Cardiac muscle cell (in vitro differentiated cells and primary cell): ENCODE measurements around the gene RARG. TPM values are rescaled to one million over a fixed set of nuclear protein-coding genes. Genes with fewer than 3 reads are reported as not detected.

Experiments
- DNase-seq, 2 donors: peaks; one replicate each; pipeline versions ENCODE4 v3.0.0 to v3.0.0-alpha.2; 2010 to 2017; ENCODE audit warnings: low read depth in 1 of 2, low spot score in 1 of 2
- H3K27ac ChIP-seq: fragments of 200-600 bp; sonication (generic); 2 replicates; pipeline ENCODE4 v1.5.1; 2016
- H3K27me3 ChIP-seq: fragments of 200-600 bp; sonication (generic); 2 replicates; pipeline ENCODE4 v1.6.0; 2016; ENCODE audit warnings: control low read depth
- H3K36me3 ChIP-seq: fragments of 200-600 bp; sonication (generic); 2 replicates; pipeline ENCODE4 v1.5.1; 2016; ENCODE audit warnings: control low read depth
- H3K4me1 ChIP-seq: fragments of 200-600 bp; sonication (generic); 2 replicates; pipeline ENCODE4 v1.8.1; 2017; ENCODE audit warnings: low read depth, mild to moderate bottlenecking, mixed run types
- H3K4me3 ChIP-seq: fragments of 200-600 bp; sonication (generic); 2 replicates; pipeline ENCODE4 v1.5.1; 2016; ENCODE audit warnings: mild to moderate bottlenecking
- H3K9me3 ChIP-seq: fragments of 200-600 bp; sonication (generic); 2 replicates; pipeline ENCODE4 v1.5.1; 2017; ENCODE audit warnings: low read depth, mild to moderate bottlenecking, control low read depth
- polyA plus RNA-seq: library from polyadenylated mRNA; unstranded; fragments of >200 nt; fragmentation: Nextera tagmentation; extraction: Ambion mirVana; gene quantifications from 2 replicates; pipeline ENCODE4 v1.2.1, GENCODE V29; 2016
- total RNA-seq: library from RNA; depleted of rRNA; stranded (reverse); fragments of >200 nt; gene quantifications from 2 replicates; pipeline ENCODE4 v1.2.3, GENCODE V29; 2016
- TF ChIP-seq, protein P1 (sequence below): IDR thresholded peaks from 2 replicates; pipeline ENCODE4 v1.5.1; 2012; ENCODE audit warnings: low read depth, mild to moderate bottlenecking, low read length

The RARG gene
- total and polyA plus RNA-seq, 2 experiments from 2014 or later = 13.0 to 30.4 TPM

DNA sequence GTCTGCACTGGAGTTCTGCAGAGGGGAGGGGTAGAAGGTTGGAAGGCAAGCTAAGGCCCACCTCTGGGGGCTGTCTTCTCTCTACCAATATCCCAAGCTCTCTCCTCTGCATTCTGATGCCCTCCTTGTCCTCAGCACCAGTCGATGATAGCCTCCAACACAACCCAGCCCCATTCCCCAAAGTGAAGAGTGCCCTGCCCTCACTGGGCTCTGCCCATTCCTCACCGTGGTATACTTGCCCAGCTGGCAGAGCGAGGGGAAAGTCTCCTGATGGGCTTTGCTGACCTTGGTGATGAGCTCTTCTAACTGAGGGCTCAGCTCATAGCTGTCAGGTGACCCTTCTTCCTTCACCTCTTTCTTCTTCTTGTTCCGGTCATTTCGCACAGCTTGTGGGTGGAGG lies 17.8 kb downstream of the RARG start:
- Histone ChIP-seq H3K9me3 (no peaks in the 10 kb centered on the region), H3K36me3 (peaks cover 4% of the 10 kb centered on the region), H3K4me3 (no peak overlapping the region), H3K27me3 (no peaks in the 10 kb centered on the region), H3K4me1 (peaks cover 13% of the 10 kb centered on the region), H3K27ac (no peak overlapping the region)
- TF ChIP-seq, protein P1, sequence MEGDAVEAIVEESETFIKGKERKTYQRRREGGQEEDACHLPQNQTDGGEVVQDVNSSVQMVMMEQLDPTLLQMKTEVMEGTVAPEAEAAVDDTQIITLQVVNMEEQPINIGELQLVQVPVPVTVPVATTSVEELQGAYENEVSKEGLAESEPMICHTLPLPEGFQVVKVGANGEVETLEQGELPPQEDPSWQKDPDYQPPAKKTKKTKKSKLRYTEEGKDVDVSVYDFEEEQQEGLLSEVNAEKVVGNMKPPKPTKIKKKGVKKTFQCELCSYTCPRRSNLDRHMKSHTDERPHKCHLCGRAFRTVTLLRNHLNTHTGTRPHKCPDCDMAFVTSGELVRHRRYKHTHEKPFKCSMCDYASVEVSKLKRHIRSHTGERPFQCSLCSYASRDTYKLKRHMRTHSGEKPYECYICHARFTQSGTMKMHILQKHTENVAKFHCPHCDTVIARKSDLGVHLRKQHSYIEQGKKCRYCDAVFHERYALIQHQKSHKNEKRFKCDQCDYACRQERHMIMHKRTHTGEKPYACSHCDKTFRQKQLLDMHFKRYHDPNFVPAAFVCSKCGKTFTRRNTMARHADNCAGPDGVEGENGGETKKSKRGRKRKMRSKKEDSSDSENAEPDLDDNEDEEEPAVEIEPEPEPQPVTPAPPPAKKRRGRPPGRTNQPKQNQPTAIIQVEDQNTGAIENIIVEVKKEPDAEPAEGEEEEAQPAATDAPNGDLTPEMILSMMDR = no peak
- no peak for DNase-seq

DNA sequence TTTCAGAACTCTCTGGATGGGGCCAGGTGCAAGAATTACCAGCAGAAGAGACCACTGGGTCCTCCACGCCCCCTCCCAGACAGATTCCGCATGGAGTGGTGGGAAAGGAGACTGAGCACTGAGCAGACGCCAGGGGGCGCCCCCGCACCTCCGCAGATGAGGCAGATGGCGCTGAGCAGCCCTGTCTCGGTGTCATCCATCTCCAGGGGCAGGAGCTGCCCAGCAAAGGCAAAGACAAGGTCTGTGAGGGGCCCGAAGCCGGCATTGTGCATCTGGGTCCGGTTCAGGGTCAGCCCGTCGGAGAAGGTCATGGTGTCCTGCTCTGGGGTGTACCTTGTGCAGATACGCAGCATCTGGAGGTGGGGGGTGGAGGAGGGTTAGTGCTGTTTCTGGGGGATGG lies 18.7 kb downstream of the RARG start:
- no peaks in the 10 kb centered on the region for H3K27me3 ChIP-seq
- H3K4me3 ChIP-seq = no peak overlapping the region
- peaks cover 4% of the 10 kb centered on the region for H3K4me1 ChIP-seq
- TF ChIP-seq, protein P1 = peak; percentile 93
- peak; percentile 83 to 87 for DNase-seq
- no peaks in the 10 kb centered on the region for H3K9me3 ChIP-seq
- H3K27ac ChIP-seq = no peak overlapping the region
- H3K36me3 ChIP-seq = peaks cover 4% of the 10 kb centered on the region

DNA sequence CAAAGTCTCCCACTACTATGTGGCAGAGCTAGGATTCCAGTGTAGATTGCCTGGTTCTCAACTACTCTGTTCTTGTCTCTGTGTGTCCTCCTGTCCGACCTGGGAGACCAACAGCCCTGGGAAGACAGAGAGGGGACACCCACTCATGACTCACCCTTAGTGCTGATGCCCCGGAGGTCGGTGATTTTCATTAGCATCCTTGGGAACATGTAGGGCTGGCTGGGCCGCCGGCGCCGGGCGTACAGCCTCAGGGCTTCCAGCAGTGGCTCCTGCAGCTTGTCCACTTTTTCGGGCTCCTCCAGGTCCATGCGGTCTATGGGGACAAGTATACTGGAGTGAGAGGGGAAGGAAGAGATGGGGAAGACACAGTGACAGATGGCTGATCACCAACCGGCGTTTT lies 19.1 kb downstream of the RARG start:
- H3K27me3 ChIP-seq = no peaks in the 10 kb centered on the region
- no peaks in the 10 kb centered on the region for H3K4me1 ChIP-seq
- no peak overlapping the region for H3K4me3 ChIP-seq
- no peak for DNase-seq
- H3K27ac ChIP-seq = no peak overlapping the region
- peaks cover 4% of the 10 kb centered on the region for H3K36me3 ChIP-seq
- H3K9me3 ChIP-seq = no peaks in the 10 kb centered on the region
- TF ChIP-seq, protein P1 = no peak

DNA sequence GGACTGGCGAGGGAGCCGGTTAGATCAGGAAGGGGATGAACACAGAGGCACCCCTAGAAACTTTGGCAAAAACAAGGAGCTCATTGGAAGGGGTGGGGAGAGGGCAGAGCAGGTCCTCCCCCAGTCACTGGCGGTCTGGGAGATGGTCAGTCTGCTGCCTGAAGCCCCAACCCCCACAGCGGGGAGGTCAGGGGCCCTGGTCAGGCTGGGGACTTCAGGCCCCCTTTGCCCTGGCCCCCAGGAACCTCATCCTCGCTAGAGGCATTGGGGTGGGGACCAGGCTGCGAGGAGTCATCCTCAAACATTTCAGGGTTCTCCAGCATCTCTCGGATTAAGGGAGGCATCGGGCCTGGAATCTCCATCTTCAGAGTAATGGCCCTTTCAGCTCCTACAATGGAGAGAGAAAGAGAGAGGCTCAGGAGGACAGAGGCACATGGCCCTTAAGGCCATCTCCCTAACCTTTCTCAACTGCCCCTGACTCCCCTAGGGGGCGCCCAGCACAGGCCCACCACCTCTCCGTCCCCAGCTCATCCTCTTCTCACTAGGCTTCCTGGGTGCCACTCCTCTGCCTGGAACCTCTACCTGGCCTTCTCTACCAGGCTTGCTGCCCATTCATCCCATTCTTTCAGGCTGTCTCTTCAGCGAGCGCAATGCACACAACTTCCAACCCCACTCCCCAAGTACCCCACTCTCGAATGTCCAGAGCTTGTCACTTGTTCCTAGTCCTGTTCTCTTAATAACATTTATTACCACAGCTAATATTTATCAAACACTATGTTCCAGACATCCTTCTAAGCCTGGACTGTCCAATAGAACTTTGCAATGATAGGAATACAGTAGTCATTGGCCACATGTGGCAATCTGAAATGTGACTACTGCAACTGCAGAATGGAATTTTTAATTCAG lies 20.3 kb downstream of the RARG start:
- Histone ChIP-seq H3K36me3 (peaks cover 4% of the 10 kb centered on the region), H3K27ac (no peak overlapping the region), H3K4me3 (no peak overlapping the region), H3K9me3 (no peaks in the 10 kb centered on the region), H3K27me3 (no peaks in the 10 kb centered on the region), H3K4me1 (no peaks in the 10 kb centered on the region)
- TF ChIP-seq, protein P1 = peak; percentile 33
- no peak for DNase-seq

DNA sequence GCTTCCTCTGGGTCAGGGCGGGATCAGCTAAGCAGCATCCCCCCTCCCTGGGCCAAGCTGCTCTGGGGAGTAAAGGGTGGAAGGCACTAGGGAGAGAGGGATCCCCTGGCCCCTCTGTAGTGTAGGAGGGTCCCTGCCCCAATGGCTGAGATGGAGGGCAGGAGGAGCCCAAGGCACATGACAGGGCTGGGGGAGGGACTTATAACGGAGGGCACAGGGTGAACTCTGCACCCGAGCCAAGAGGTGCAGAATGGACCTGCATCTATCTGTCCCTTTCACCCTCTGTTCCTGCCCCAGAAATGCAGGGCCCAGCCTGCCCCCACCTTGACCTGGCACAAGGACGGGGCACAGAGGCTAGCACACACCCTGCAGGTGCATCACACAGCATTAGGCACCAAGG lies 21.2 kb downstream of the RARG start:
- Histone ChIP-seq H3K27me3 (no peaks in the 10 kb centered on the region), H3K27ac (no peak overlapping the region), H3K4me3 (no peak overlapping the region), H3K9me3 (no peaks in the 10 kb centered on the region), H3K4me1 (no peaks in the 10 kb centered on the region), H3K36me3 (peaks cover 4% of the 10 kb centered on the region)
- TF ChIP-seq, protein P1 = no peak
- no peak for DNase-seq
